ENCODE results near the gene INAFM1.
A peak's percentile ranks its signal among the peaks of the same experiment; 100 is the strongest.

Gene INAFM1

GRCh38 chr19:47253467-47253881 lies 21.2 kb upstream of the INAFM1 start:
- H3K9me3 ChIP-seq (ENCODE audit: low read length), result no peaks in the 10 kb centered on the region
- no peaks in the 10 kb centered on the region for H4K20me1 ChIP-seq (ENCODE audit: insufficient read depth, low read length)
- H3K9ac ChIP-seq (ENCODE audit: low read length), result no peak overlapping the region
- H3K9me2 ChIP-seq (ENCODE audit: low read depth, low read length), result no peaks in the 10 kb centered on the region
- H3K4me1 ChIP-seq (ENCODE audit: insufficient read depth, low read length, severe bottlenecking), result peaks cover 16% of the 10 kb centered on the region
- H3K27me3 ChIP-seq (ENCODE audit: insufficient read depth, low read length), result no peaks in the 10 kb centered on the region
- no peak overlapping the region for H3K4me3 ChIP-seq (ENCODE audit: low read depth, low read length, poor library complexity, severe bottlenecking)
- H3K4me2 ChIP-seq (ENCODE audit: low read length), result no peak overlapping the region
- no peaks in the 10 kb centered on the region for H3K36me3 ChIP-seq (ENCODE audit: insufficient read depth, low read length)
- TF ChIP-seq CTCF (IDR thresholded peaks at IDR 0.05; ENCODE audit: low read length) (no peak), EZH2 (IDR thresholded peaks at IDR 0.05; ENCODE audit: borderline replicate concordance, low read length) (no peak)
- H2AFZ ChIP-seq (ENCODE audit: low read length), result no peak overlapping the region
- H3F3A ChIP-seq (ENCODE audit: insufficient read depth, low read length), result no peaks in the 10 kb centered on the region
- no peaks in the 10 kb centered on the region for H3K79me2 ChIP-seq (ENCODE audit: insufficient read depth, low read length)
- H3K27ac ChIP-seq (ENCODE audit: low read depth, low read length, poor library complexity, severe bottlenecking), result no peak overlapping the region

DNA sequence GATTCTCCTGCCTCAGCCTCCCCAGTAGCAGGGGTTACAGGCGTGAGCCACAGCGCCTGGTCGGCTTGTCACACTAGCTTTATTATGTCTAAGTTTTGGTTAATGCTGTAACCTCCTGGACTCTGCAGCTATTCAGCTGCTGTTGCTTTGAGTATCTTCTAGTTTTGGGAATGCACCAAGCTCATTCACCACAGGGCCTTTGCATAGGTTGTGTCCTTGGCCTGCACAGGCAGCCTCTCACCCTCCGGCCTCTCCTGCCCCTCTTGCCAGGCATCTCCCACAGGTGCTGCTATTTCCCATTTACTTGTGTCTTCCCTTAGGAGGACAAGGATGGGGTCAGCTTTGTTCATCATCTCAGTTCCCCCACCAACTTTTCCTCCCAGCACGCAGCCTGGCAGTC lies 20.7 kb upstream of the INAFM1 start:
- Histone ChIP-seq H2AFZ (ENCODE audit: low read length) (no peak overlapping the region), H3K36me3 (ENCODE audit: insufficient read depth, low read length) (no peaks in the 10 kb centered on the region), H3K9me3 (ENCODE audit: low read length) (no peaks in the 10 kb centered on the region), H3K4me3 (ENCODE audit: low read depth, low read length, poor library complexity, severe bottlenecking) (no peak overlapping the region), H3K9ac (ENCODE audit: low read length) (no peak overlapping the region), H3K4me2 (ENCODE audit: low read length) (no peak overlapping the region), H3K79me2 (ENCODE audit: insufficient read depth, low read length) (no peaks in the 10 kb centered on the region), H3K9me2 (ENCODE audit: low read depth, low read length) (no peaks in the 10 kb centered on the region), H3K27ac (ENCODE audit: low read depth, low read length, poor library complexity, severe bottlenecking) (no peak overlapping the region), H3K4me1 (ENCODE audit: insufficient read depth, low read length, severe bottlenecking) (peaks cover 16% of the 10 kb centered on the region), H3K27me3 (ENCODE audit: insufficient read depth, low read length) (no peaks in the 10 kb centered on the region), H3F3A (ENCODE audit: insufficient read depth, low read length) (no peaks in the 10 kb centered on the region), H4K20me1 (ENCODE audit: insufficient read depth, low read length) (no peaks in the 10 kb centered on the region)
- TF ChIP-seq EZH2 (IDR thresholded peaks at IDR 0.05; ENCODE audit: borderline replicate concordance, low read length), result no peak
- TF ChIP-seq CTCF (IDR thresholded peaks at IDR 0.05; ENCODE audit: low read length), result no peak

DNA sequence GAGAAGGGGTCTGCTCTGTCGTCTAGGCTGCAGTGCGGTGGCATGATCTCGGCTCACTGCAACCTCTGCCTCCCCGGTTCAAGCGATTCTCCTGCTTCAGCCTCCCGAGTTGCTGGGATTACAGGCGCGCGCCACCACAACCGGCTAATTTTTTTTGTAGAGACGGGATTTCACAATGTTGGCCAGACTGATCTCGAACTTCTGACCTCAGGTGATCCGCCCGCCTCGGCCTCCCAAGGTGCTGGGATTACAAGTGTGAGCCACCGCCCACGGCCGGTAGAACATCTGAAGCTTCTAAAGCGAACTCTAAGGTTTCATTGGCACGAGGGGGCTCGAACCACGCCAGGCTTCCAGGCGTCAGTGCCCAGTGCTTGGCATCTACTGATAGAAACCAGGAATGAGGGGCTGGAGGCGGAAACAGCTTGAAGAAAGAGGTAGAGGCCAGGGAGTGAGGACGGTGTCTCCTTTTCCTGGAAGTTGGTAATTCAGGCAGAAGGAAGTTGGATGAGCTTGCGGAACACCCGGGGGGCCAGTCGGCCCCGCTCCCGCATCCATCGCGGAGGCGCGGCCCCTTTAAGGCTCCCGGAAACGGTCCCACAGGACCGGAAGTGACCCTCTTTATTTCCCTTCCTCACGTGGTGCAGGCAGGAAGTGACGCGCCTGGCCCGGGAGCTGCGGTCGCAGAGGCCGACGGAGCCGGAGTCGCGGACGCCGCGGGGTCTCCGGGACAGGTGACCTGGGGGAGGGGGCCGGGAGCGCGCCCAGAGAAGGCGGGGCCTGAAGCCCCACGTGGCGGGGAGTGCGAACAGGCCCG lies 18.6 kb upstream of the INAFM1 start, which contains the start of gene CCDC9:
TSS of gene CCDC9 (plus strand) at position 647 of the 814 bp plus-strand sequence. CDS start 1,876 bp downstream, outside the sequence.
- peak within 1 kb of the TSS; percentile 91 for H2AFZ ChIP-seq (ENCODE audit: low read length)
- H3K4me2 ChIP-seq (ENCODE audit: low read length), result peak within 1 kb of the TSS; percentile 86
- H3K9me3 ChIP-seq (ENCODE audit: low read length), result no peaks in the 10 kb centered on the region
- TF ChIP-seq CTCF (IDR thresholded peaks at IDR 0.05; ENCODE audit: low read length), result no peak
- no peak for TF ChIP-seq EZH2 (IDR thresholded peaks at IDR 0.05; ENCODE audit: borderline replicate concordance, low read length)
- H3K4me1 ChIP-seq (ENCODE audit: insufficient read depth, low read length, severe bottlenecking), result peaks cover 16% of the 10 kb centered on the region
- no peaks in the 10 kb centered on the region for H3K79me2 ChIP-seq (ENCODE audit: insufficient read depth, low read length)
- H3K36me3 ChIP-seq (ENCODE audit: insufficient read depth, low read length), result peaks cover 11% of the 10 kb centered on the region
- peak within 1 kb of the TSS; percentile 67 for H3K4me3 ChIP-seq (ENCODE audit: low read depth, low read length, poor library complexity, severe bottlenecking)
- no peaks in the 10 kb centered on the region for H4K20me1 ChIP-seq (ENCODE audit: insufficient read depth, low read length)
- H3K27me3 ChIP-seq (ENCODE audit: insufficient read depth, low read length), result no peaks in the 10 kb centered on the region
- H3F3A ChIP-seq (ENCODE audit: insufficient read depth, low read length), result no peaks in the 10 kb centered on the region
- peak within 1 kb of the TSS; percentile 63 for H3K27ac ChIP-seq (ENCODE audit: low read depth, low read length, poor library complexity, severe bottlenecking)
- H3K9ac ChIP-seq (ENCODE audit: low read length), result peak within 1 kb of the TSS; percentile 81
- H3K9me2 ChIP-seq (ENCODE audit: low read depth, low read length), result no peaks in the 10 kb centered on the region
